ENCODE data around the gene ZNF608.

ZNF608 gene

GRCh38 chr5:124704594-124705284 lies 41.7 kb downstream of the ZNF608 start:
- TF ChIP-seq ZNF274 (IDR thresholded peaks at IDR 0.05; ENCODE audit: low read depth, low read length) = no peak
- H3K4me3 ChIP-seq (ENCODE audit: low read length) = no peak overlapping the region; the same call in 1 of the 2 replicates

GRCh38 chr5:124703995-124704394 lies 42.4 kb downstream of the ZNF608 start:
- no peak for TF ChIP-seq ZNF274 (IDR thresholded peaks at IDR 0.05; ENCODE audit: low read depth, low read length)
- no peak overlapping the region; the same call in 1 of the 2 replicates for H3K4me3 ChIP-seq (ENCODE audit: low read length)

- no peak overlapping the region for H3K4me3 ChIP-seq (ENCODE audit: low read length)
Measured at GRCh38 chr5:124702525-124702924, 43.9 kb downstream of the ZNF608 start.

GRCh38 chr5:124701873-124702425 lies 44.5 kb downstream of the ZNF608 start:
- no peak for TF ChIP-seq ZNF274 (IDR thresholded peaks at IDR 0.05; ENCODE audit: low read depth, low read length)

More at GRCh38 chr5:124702525-124702924, 43.9 kb downstream of the ZNF608 start:
- TF ChIP-seq ZNF274 (IDR thresholded peaks at IDR 0.05; ENCODE audit: low read depth, low read length) = no peak

GRCh38 chr5:124701016-124701415 lies 45.4 kb downstream of the ZNF608 start:
- no peak for TF ChIP-seq ZNF274 (IDR thresholded peaks at IDR 0.05; ENCODE audit: low read depth, low read length)

More at GRCh38 chr5:124701873-124702425, 44.5 kb downstream of the ZNF608 start:
- H3K4me3 ChIP-seq (ENCODE audit: low read length) = no peak overlapping the region

GRCh38 chr5:124700333-124700732 lies 46.1 kb downstream of the ZNF608 start:
- no peak for TF ChIP-seq ZNF274 (IDR thresholded peaks at IDR 0.05; ENCODE audit: low read depth, low read length)
- H3K4me3 ChIP-seq (ENCODE audit: low read length) = no peak overlapping the region

More at GRCh38 chr5:124701016-124701415, 45.4 kb downstream of the ZNF608 start:
- no peak overlapping the region for H3K4me3 ChIP-seq (ENCODE audit: low read length)

GRCh38 chr5:124698770-124699169 lies 47.7 kb downstream of the ZNF608 start:
- no peak overlapping the region for H3K4me3 ChIP-seq (ENCODE audit: low read length)
- TF ChIP-seq ZNF274 (IDR thresholded peaks at IDR 0.05; ENCODE audit: low read depth, low read length) = no peak

- H3K4me3 ChIP-seq (ENCODE audit: low read length) = no peak overlapping the region
- no peak for TF ChIP-seq ZNF274 (IDR thresholded peaks at IDR 0.05; ENCODE audit: low read depth, low read length)
Measured at GRCh38 chr5:124697933-124698591, 48.4 kb downstream of the ZNF608 start.

GRCh38 chr5:124697501-124697900 lies 48.9 kb downstream of the ZNF608 start:
- no peak for TF ChIP-seq ZNF274 (IDR thresholded peaks at IDR 0.05; ENCODE audit: low read depth, low read length)
- no peak overlapping the region for H3K4me3 ChIP-seq (ENCODE audit: low read length)

- H3K4me3 ChIP-seq (ENCODE audit: low read length) = no peak overlapping the region
- no peak for TF ChIP-seq ZNF274 (IDR thresholded peaks at IDR 0.05; ENCODE audit: low read depth, low read length)
Measured at GRCh38 chr5:124696898-124697297, 49.5 kb downstream of the ZNF608 start.

Measured in GM08714 (cell line).